SK-N-SH (cell line): ENCODE results near the gene PRR36.

Source experiments
- CHD2 ChIP-seq: fragments of 150-350 bp; IDR thresholded peaks from 2 replicates; pipeline ENCODE4 v1.6.1; 2018; ENCODE audit warnings: low read length; ENCODE audit not compliant: partially characterized antibody
- EP300 ChIP-seq, 2 experiments: IDR thresholded peaks; 2 replicates each; pipeline versions ENCODE4 v1.4.0 to v1.6.1; 2012; ENCODE audit warnings: borderline replicate concordance in 1 of 2, low read depth in 1 of 2, low read length in 1 of 2
- EZH2phosphoT487 ChIP-seq: fragments of 200-600 bp; sonication (generic); IDR thresholded peaks from 2 replicates; pipeline ENCODE4 v1.6.1; 2017; ENCODE audit warnings: low read depth, mixed run types, mild to moderate bottlenecking, antibody characterized with exemption, moderate library complexity, borderline replicate concordance
- GABPA ChIP-seq: IDR thresholded peaks from 2 replicates; pipeline ENCODE4 v1.4.0; 2012; ENCODE audit warnings: low read depth, mild to moderate bottlenecking
- MXI1 ChIP-seq: IDR thresholded peaks from 2 replicates; pipeline ENCODE4 v1.6.1; 2012; ENCODE audit warnings: mild to moderate bottlenecking, low read depth, low read length, improper control_type of control experiment
- NFIC ChIP-seq: IDR thresholded peaks from 2 replicates; pipeline ENCODE4 v1.4.0; 2012; ENCODE audit warnings: borderline replicate concordance
- POLR2AphosphoS5 ChIP-seq: IDR thresholded peaks from 2 replicates; pipeline ENCODE4 v1.6.1; 2012; ENCODE audit warnings: low read depth, low read length
- RCOR1 ChIP-seq: fragments of 150-350 bp; IDR thresholded peaks from 2 replicates; pipeline ENCODE4 v1.6.1; 2017; ENCODE audit warnings: antibody characterized with exemption, low read length
- RXRA ChIP-seq: IDR thresholded peaks from 2 replicates; pipeline ENCODE4 v1.4.0; 2012; ENCODE audit warnings: low read depth, mild to moderate bottlenecking, borderline replicate concordance
- TF ChIP-seq, protein P1 (sequence below): IDR thresholded peaks from 2 replicates; pipeline ENCODE4 v1.6.1; 2012; ENCODE audit warnings: mild to moderate bottlenecking, low read depth, low read length, moderate library complexity
- TF ChIP-seq, protein P2 (sequence below): IDR thresholded peaks from 2 replicates; pipeline ENCODE4 v1.4.0; 2012; ENCODE audit warnings: low read depth, borderline replicate concordance
- TF ChIP-seq, protein P3 (sequence below): fragments of 200-600 bp; sonication (generic); IDR thresholded peaks from 2 replicates; pipeline ENCODE4 v1.6.1; 2017; ENCODE audit warnings: antibody characterized with exemption, mild to moderate bottlenecking, moderate library complexity
- TF ChIP-seq, protein P4 (sequence below): IDR thresholded peaks from 2 replicates; pipeline ENCODE4 v1.4.0; 2012; ENCODE audit warnings: low read depth
- TF ChIP-seq, protein P5 (sequence below): fragments of 150-350 bp; IDR thresholded peaks from 2 replicates; pipeline ENCODE4 v1.6.1; 2017; ENCODE audit warnings: antibody characterized with exemption, low read length, low read depth, borderline replicate concordance

DNA sequence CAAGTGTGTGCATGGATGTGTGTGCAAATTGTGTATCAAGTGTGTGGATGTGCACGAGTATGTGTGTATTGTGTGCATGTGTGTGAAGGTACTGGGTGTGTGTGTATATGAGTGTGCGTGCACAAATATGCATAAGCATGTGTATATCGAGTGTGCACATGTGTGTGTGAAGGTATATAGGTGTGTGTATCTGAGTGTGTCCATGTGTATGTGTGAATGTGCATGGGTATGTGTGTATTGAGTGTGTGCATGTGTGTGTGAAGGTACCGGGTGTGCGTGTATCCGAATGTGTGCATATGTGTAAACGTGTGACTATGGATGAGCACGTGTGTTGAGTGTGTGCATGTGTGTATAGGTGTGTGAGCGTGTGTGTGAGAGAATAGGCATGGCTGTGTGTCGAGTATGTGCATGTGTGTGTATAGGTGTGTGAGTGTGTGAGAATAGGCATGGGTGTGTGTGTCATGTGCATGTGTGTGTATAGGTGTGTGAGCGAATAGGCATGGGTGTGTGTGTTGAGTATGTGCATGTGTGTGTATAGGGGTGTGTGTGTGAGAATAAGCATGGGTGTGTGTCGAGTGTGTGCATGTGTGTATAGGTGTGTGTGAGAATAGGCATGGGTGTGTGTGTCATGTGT lies 31.4 kb downstream of the PRR36 start:
- TF ChIP-seq NFIC, result no peak
- TF ChIP-seq, protein P1, sequence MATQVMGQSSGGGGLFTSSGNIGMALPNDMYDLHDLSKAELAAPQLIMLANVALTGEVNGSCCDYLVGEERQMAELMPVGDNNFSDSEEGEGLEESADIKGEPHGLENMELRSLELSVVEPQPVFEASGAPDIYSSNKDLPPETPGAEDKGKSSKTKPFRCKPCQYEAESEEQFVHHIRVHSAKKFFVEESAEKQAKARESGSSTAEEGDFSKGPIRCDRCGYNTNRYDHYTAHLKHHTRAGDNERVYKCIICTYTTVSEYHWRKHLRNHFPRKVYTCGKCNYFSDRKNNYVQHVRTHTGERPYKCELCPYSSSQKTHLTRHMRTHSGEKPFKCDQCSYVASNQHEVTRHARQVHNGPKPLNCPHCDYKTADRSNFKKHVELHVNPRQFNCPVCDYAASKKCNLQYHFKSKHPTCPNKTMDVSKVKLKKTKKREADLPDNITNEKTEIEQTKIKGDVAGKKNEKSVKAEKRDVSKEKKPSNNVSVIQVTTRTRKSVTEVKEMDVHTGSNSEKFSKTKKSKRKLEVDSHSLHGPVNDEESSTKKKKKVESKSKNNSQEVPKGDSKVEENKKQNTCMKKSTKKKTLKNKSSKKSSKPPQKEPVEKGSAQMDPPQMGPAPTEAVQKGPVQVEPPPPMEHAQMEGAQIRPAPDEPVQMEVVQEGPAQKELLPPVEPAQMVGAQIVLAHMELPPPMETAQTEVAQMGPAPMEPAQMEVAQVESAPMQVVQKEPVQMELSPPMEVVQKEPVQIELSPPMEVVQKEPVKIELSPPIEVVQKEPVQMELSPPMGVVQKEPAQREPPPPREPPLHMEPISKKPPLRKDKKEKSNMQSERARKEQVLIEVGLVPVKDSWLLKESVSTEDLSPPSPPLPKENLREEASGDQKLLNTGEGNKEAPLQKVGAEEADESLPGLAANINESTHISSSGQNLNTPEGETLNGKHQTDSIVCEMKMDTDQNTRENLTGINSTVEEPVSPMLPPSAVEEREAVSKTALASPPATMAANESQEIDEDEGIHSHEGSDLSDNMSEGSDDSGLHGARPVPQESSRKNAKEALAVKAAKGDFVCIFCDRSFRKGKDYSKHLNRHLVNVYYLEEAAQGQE, result no peak
- TF ChIP-seq, protein P2, sequence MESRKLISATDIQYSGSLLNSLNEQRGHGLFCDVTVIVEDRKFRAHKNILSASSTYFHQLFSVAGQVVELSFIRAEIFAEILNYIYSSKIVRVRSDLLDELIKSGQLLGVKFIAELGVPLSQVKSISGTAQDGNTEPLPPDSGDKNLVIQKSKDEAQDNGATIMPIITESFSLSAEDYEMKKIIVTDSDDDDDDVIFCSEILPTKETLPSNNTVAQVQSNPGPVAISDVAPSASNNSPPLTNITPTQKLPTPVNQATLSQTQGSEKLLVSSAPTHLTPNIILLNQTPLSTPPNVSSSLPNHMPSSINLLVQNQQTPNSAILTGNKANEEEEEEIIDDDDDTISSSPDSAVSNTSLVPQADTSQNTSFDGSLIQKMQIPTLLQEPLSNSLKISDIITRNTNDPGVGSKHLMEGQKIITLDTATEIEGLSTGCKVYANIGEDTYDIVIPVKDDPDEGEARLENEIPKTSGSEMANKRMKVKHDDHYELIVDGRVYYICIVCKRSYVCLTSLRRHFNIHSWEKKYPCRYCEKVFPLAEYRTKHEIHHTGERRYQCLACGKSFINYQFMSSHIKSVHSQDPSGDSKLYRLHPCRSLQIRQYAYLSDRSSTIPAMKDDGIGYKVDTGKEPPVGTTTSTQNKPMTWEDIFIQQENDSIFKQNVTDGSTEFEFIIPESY, result no peak
- no peak for TF ChIP-seq EP300 (IDR thresholded peaks at IDR 0.05; ENCODE audit: borderline replicate concordance in 1 of 2, low read depth in 1 of 2, low read length in 1 of 2)
- TF ChIP-seq, protein P3, sequence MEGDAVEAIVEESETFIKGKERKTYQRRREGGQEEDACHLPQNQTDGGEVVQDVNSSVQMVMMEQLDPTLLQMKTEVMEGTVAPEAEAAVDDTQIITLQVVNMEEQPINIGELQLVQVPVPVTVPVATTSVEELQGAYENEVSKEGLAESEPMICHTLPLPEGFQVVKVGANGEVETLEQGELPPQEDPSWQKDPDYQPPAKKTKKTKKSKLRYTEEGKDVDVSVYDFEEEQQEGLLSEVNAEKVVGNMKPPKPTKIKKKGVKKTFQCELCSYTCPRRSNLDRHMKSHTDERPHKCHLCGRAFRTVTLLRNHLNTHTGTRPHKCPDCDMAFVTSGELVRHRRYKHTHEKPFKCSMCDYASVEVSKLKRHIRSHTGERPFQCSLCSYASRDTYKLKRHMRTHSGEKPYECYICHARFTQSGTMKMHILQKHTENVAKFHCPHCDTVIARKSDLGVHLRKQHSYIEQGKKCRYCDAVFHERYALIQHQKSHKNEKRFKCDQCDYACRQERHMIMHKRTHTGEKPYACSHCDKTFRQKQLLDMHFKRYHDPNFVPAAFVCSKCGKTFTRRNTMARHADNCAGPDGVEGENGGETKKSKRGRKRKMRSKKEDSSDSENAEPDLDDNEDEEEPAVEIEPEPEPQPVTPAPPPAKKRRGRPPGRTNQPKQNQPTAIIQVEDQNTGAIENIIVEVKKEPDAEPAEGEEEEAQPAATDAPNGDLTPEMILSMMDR, result no peak
- TF ChIP-seq, protein P4, sequence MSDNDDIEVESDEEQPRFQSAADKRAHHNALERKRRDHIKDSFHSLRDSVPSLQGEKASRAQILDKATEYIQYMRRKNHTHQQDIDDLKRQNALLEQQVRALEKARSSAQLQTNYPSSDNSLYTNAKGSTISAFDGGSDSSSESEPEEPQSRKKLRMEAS, result no peak
- TF ChIP-seq EZH2phosphoT487, result no peak
- TF ChIP-seq POLR2AphosphoS5, result no peak
- no peak for TF ChIP-seq RCOR1
- no peak for TF ChIP-seq RXRA
- no peak for TF ChIP-seq MXI1
- TF ChIP-seq, protein P5, sequence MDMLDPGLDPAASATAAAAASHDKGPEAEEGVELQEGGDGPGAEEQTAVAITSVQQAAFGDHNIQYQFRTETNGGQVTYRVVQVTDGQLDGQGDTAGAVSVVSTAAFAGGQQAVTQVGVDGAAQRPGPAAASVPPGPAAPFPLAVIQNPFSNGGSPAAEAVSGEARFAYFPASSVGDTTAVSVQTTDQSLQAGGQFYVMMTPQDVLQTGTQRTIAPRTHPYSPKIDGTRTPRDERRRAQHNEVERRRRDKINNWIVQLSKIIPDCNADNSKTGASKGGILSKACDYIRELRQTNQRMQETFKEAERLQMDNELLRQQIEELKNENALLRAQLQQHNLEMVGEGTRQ, result no peak
- no peak for TF ChIP-seq GABPA
- TF ChIP-seq CHD2, result no peak
